ENCODE results near the gene HCFC2. TPM values are rescaled to one million over a fixed set of nuclear protein-coding genes. Genes with fewer than 3 reads are reported as not detected.
"Not testable (repeated sequence)": the region's sequence is repeated elsewhere in the genome, so short reads cannot be mapped to it uniquely, and the experiment has no call there.

The HCFC2 gene
- total RNA-seq, 1 donor from 2014 or later: 8.3 TPM

DNA sequence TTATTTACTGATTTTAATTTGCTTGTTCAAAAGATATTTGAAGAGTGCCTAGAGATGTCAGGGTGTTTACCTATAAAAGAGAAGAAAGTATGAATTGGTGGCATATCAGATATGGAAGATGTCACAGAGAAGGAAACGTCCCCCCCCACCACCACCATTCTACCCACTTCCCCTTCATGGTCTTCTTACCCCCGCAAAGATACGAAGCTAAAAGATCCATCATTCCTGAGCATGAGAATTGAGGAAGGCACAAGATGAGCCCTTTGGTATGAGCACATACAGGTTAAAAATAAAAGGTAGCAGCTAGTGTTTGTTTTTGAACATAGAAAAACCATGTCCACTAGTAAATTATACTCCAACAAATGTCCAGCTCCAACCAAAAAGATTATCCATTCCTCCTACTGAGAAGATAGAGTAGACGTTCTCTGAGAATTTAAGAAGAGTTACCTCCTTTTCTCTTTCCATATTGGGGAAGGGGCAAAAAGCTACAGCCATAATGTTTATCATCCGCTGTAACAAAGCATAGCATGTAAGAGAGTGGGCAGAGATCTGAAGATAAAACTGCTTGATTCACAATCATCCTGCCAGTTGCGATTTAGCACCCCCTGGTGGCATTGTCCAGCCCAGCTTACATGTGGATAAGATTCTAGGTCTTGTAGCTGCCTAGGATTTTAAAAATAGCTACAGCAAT lies 44.6 kb downstream of the HCFC2 start:
- Mint-ChIP-seq H3K4me1 (peaks cover 5% of the 10 kb centered on the region), H3K27ac (ENCODE audit: unreplicated experiment) (no peak overlapping the region), H3K27me3 (ENCODE audit: low read depth) (no peaks in the 10 kb centered on the region), H3K36me3 (ENCODE audit: low read depth) (no peaks in the 10 kb centered on the region), H3K4me3 (no peak overlapping the region), H3K9me3 (no peaks in the 10 kb centered on the region)
- TF ChIP-seq, protein P1, sequence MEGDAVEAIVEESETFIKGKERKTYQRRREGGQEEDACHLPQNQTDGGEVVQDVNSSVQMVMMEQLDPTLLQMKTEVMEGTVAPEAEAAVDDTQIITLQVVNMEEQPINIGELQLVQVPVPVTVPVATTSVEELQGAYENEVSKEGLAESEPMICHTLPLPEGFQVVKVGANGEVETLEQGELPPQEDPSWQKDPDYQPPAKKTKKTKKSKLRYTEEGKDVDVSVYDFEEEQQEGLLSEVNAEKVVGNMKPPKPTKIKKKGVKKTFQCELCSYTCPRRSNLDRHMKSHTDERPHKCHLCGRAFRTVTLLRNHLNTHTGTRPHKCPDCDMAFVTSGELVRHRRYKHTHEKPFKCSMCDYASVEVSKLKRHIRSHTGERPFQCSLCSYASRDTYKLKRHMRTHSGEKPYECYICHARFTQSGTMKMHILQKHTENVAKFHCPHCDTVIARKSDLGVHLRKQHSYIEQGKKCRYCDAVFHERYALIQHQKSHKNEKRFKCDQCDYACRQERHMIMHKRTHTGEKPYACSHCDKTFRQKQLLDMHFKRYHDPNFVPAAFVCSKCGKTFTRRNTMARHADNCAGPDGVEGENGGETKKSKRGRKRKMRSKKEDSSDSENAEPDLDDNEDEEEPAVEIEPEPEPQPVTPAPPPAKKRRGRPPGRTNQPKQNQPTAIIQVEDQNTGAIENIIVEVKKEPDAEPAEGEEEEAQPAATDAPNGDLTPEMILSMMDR (conservative IDR thresholded peaks at IDR 0.05): peak; percentile 92
- DNase-seq (ENCODE audit: low read depth, low spot score): peak; percentile 89

DNA sequence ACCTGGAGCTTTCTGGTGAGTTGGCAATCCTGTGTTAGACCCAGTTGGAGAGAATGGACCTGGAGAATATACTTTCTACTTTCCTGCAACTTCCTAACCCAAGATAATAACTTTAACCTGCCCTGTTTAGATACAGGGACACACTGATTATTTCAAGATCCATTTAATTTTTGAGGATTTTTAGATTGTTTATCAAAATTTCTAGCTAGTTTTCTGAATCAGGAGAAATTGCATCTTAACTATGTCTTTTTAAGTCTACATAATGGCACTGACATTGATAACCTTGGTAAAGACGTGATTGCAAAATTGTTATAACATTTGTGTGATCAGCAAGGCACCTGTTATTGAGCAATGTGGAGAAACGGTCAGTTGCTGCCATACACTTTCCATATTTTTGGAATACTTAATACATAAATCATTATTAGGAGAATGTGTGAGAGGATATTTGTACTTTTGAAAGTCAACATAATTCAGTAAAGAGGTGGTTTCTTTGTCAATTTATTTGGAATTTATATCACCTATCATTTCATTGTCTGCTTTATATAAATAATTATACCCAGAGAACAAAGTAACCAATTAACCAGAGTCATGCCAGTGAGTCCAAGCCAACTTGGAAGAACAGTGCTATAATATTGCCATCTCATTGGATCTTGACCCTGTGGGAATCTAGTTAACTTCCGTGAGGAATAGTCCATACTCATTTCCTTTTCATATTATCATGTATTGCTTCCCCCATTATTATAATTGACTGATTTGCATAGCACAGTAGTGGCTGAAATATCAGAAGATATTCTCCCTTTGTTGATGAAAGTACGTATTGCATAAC lies 45.3 kb downstream of the HCFC2 start:
- H3K9me3 Mint-ChIP-seq: no peaks in the 10 kb centered on the region
- no peaks in the 10 kb centered on the region for H3K36me3 Mint-ChIP-seq (ENCODE audit: low read depth)
- H3K4me3 Mint-ChIP-seq: no peak overlapping the region
- no peak for DNase-seq (ENCODE audit: low read depth, low spot score)
- H3K27ac Mint-ChIP-seq (ENCODE audit: unreplicated experiment): no peak overlapping the region
- H3K27me3 Mint-ChIP-seq (ENCODE audit: low read depth): no peaks in the 10 kb centered on the region
- peaks cover 5% of the 10 kb centered on the region for H3K4me1 Mint-ChIP-seq
- TF ChIP-seq, protein P1 (conservative IDR thresholded peaks at IDR 0.05): peak; percentile 25

DNA sequence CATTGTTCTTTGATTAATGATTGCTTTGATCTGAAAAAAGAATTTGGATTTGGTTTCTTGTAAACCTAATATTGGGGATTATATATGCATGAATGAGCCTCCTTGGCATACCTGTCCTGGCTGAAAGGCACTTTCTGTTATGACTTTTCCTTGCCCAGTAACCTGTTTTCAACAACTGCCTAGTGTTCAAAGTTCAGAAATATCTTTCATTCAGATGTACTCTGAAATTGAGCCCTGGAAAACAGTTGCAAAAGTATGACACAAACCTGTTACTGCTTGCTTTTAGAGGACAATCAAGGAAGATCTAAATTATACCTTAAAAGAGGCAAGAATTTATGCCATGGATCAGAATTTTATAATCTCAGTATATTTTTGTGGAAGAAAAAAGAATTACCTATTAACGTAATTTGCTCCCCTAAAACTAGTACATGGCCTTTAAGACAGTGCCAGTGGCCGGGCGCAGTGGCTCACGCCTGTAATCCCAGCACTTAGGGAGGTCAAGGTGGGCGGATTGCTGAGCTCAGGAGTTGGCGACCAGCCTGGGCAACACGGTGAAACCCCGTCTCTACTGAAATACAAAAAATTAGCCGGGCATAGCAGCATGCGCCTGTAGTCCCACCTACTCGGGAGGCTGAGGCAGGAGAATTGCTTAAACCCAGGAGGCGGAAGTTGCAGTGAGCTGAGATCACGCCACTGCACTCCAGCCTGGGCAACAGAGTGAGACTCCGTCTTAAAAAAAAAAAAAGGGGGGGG lies 50.7 kb downstream of the HCFC2 start:
- not testable (repeated sequence) for H3K9me3 Mint-ChIP-seq; DNase-seq (ENCODE audit: low read depth, low spot score); H3K27me3 Mint-ChIP-seq (ENCODE audit: low read depth); H3K36me3 Mint-ChIP-seq (ENCODE audit: low read depth); H3K4me3 Mint-ChIP-seq; H3K4me1 Mint-ChIP-seq
- H3K27ac Mint-ChIP-seq (ENCODE audit: unreplicated experiment): peak overlapping the region; percentile 50

DNA sequence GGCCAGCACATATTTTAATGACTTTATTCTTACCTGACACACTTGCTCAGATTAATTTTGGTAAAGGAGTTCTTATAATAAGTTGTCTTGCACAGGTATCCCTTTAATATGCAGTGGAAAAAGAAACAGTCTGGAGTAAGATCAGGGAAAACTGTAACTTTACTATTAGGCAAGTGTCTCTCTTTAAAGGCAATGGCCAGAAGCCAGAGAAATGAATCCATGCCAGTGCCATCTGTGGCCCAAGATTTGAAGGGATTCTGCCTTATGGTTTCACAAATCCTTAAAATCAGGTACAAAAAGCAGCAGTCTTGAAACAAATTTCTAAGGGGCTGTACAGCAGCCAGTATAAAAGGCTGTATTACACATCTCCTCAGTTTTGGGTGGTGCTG lies 51.2 kb downstream of the HCFC2 start:
- Mint-ChIP-seq H3K27me3 (ENCODE audit: low read depth) (no peaks in the 10 kb centered on the region), H3K4me1 (no peaks in the 10 kb centered on the region), H3K9me3 (no peaks in the 10 kb centered on the region), H3K36me3 (ENCODE audit: low read depth) (peaks cover 9% of the 10 kb centered on the region), H3K27ac (ENCODE audit: unreplicated experiment) (no peak overlapping the region), H3K4me3 (no peak overlapping the region)
- no peak for DNase-seq (ENCODE audit: low read depth, low spot score)
- TF ChIP-seq, protein P1 (conservative IDR thresholded peaks at IDR 0.05): no peak

DNA sequence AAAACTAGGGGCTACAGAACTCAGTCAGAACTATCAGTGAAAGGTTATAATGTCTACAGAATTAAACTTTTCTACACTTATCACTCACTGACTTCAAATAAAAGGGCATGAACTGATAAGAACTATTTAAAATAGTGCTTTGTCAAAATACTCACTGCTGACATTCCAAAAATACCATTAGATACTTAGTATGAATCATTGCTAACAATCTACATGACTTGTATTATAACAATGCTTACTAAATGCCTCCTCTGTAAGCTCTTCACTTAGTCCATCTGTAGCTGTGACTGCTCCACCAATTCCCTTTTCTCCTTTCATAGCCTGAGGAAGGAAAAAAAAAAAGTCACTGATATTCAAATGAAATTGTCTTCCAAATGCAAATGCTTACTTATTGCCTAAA lies 56.7 kb downstream of the HCFC2 start:
- DNase-seq (ENCODE audit: low read depth, low spot score): no peak
- TF ChIP-seq, protein P1 (conservative IDR thresholded peaks at IDR 0.05): no peak
- Mint-ChIP-seq H3K9me3 (no peaks in the 10 kb centered on the region), H3K4me1 (no peaks in the 10 kb centered on the region), H3K27ac (ENCODE audit: unreplicated experiment) (no peak overlapping the region), H3K4me3 (no peak overlapping the region), H3K27me3 (ENCODE audit: low read depth) (no peaks in the 10 kb centered on the region), H3K36me3 (ENCODE audit: low read depth) (peaks cover 13% of the 10 kb centered on the region)

All from neural crest cell (in vitro differentiated cells).